Immature natural killer cell (primary cell): Measurements from ENCODE around the gene OR2T2. TPM values are rescaled to one million over a fixed set of nuclear protein-coding genes. Genes with fewer than 3 reads are reported as not detected.
"Not testable (repeated sequence)": the region's sequence is repeated elsewhere in the genome, so short reads cannot be mapped to it uniquely, and the experiment has no call there.

Experiments
- DNase-seq, 3 donors: peaks; one replicate each; pipeline ENCODE4 v3.0.0; 2022; ENCODE audit warnings: mixed read lengths in 1 of 3
- H3K27ac Mint-ChIP-seq, 6 donors: one replicate each; pipeline ENCODE4 v1.8.0; 2020; ENCODE audit warnings: mixed read lengths in 6 of 6, mild to moderate bottlenecking in 5 of 6, inconsistent platforms in 4 of 6, moderate library complexity in 3 of 6
- H3K27me3 Mint-ChIP-seq, 3 donors: one replicate each; pipeline ENCODE4 v1.8.0; 2020 to 2021; ENCODE audit warnings: low read depth in 3 of 3, mild to moderate bottlenecking in 3 of 3, mixed read lengths in 3 of 3, moderate library complexity in 3 of 3, inconsistent platforms in 1 of 3
- H3K36me3 Mint-ChIP-seq, 3 donors: one replicate each; pipeline ENCODE4 v1.8.0; 2020; ENCODE audit warnings: mixed read lengths in 3 of 3, inconsistent platforms in 2 of 3, mild to moderate bottlenecking in 2 of 3
- H3K4me1 Mint-ChIP-seq, 2 donors: one replicate each; pipeline ENCODE4 v1.8.0; 2020; ENCODE audit warnings: inconsistent platforms in 2 of 2, mild to moderate bottlenecking in 2 of 2, mixed read lengths in 2 of 2, moderate library complexity in 1 of 2
- H3K4me3 Mint-ChIP-seq, 5 donors: one replicate each; pipeline ENCODE4 v1.8.0; 2020; ENCODE audit warnings: mild to moderate bottlenecking in 5 of 5, mixed read lengths in 5 of 5, inconsistent platforms in 3 of 5, moderate library complexity in 3 of 5
- H3K9me3 Mint-ChIP-seq, 6 donors: one replicate each; pipeline ENCODE4 v1.8.0; 2020; ENCODE audit warnings: mild to moderate bottlenecking in 6 of 6, mixed read lengths in 6 of 6, inconsistent platforms in 4 of 6, moderate library complexity in 3 of 6
- polyA plus RNA-seq, 3 donors: library from polyadenylated mRNA; unstranded; fragments of 300-500 nt; fragmentation: Illumina TruSeq; gene quantifications; one replicate each; pipeline ENCODE4 v1.2.3, GENCODE V29; 2021

The OR2T2 gene
- polyA plus RNA-seq, 3 donors from 2014 or later: not detected

- H3K9me3 Mint-ChIP-seq, H3K36me3 Mint-ChIP-seq, H3K4me1 Mint-ChIP-seq, H3K4me3 Mint-ChIP-seq, H3K27ac Mint-ChIP-seq, DNase-seq, H3K27me3 Mint-ChIP-seq: not testable (repeated sequence)
Observed at GRCh38 chr1:248475660-248476059, 30.2 kb downstream of the OR2T2 start.

- H3K9me3 Mint-ChIP-seq, H3K36me3 Mint-ChIP-seq, H3K4me1 Mint-ChIP-seq, H3K27me3 Mint-ChIP-seq, DNase-seq: not testable (repeated sequence)
- peak overlapping the region; percentile 11 to 90 (median 78) for H3K27ac Mint-ChIP-seq
- peak overlapping the region; percentile 47 to 85 (median 68) for H3K4me3 Mint-ChIP-seq
Observed at GRCh38 chr1:248481686-248482579, 36.5 kb downstream of the OR2T2 start.

- H3K36me3 Mint-ChIP-seq, H3K27ac Mint-ChIP-seq, H3K27me3 Mint-ChIP-seq, H3K4me3 Mint-ChIP-seq, H3K4me1 Mint-ChIP-seq, H3K9me3 Mint-ChIP-seq, DNase-seq: not testable (repeated sequence)
Observed at GRCh38 chr1:248488289-248488688, 42.9 kb downstream of the OR2T2 start, which contains the start of gene OR2T5. Gene OR2T5 (plus strand): TSS chr1:248488589. CDS start chr1:248488589, 0 bp downstream.

DNA sequence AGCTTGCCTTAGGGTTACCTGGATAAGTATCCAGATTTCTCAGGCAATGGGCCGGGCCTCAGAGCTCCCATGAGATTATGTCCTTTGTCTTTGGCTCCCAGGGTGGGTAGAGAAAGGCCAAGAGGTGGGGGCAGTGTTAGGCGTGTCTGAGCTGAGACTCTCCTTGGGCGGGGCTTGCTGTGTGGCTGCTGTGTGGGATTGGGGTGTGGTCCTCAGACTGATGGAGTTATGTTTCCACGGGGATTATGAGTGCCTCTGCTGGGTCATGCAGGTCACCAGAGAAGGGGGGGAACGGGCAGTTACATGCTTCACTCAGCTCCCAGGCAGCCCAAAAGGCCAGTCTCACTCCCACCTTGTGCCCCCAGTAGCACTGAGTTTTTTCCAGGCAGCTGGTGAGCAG, 51.2 kb downstream of the OR2T2 start:
- not testable (repeated sequence) for DNase-seq, H3K27ac Mint-ChIP-seq, H3K9me3 Mint-ChIP-seq, H3K4me1 Mint-ChIP-seq, H3K4me3 Mint-ChIP-seq, H3K36me3 Mint-ChIP-seq, H3K27me3 Mint-ChIP-seq

DNA sequence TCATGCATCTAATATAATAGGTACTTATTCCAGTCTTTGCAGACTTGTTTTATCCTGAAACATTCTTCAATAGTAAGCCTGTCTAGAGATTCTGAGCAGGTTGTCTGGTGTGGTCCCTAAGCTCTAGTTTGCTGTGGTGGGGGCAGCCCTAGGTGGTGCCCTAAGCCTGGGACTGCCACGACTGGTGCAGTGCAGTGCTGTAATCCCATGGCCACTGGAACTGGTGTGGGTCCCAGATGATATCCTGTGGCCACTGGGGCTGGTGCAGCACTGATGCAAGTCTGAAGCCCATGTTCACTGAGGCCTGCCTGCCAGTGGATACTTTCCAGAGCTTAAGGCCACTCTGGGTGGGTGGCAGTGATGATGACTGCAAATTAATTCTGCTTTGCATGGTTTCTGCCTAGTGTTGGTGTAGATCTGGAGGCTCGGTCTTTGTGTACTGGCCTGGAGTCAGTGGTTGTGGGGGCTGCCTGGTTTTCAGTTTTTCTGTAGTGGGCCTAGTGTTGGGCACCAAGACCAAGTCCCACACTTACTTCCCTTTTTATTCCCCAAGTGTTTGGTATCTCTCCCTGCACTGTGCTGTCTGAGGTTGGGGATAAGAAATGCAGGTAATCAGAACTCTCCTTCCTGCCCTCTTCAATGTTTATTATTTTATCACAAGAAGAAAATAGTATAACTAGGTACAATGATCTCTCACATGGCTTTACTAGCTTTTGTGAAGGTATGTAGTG, 55.0 kb downstream of the OR2T2 start:
- not testable (repeated sequence) for H3K36me3 Mint-ChIP-seq, H3K27me3 Mint-ChIP-seq, H3K4me1 Mint-ChIP-seq, H3K4me3 Mint-ChIP-seq, DNase-seq, H3K9me3 Mint-ChIP-seq, H3K27ac Mint-ChIP-seq

Other genes starting within 250 kb of the OR2T2 start
- not detected for gene OR2M3, start 248.4 kb upstream of the OR2T2 start, polyA plus RNA-seq
- gene OR2M4, start 214.2 kb upstream of the OR2T2 start, polyA plus RNA-seq: not detected
- gene OR2T33, start 167.7 kb upstream of the OR2T2 start, polyA plus RNA-seq: not detected
- gene OR2T12, start 142.2 kb upstream of the OR2T2 start, polyA plus RNA-seq: not detected
- gene OR2M7, start 121.1 kb upstream of the OR2T2 start, polyA plus RNA-seq: not detected
- gene OR14C36, start 96.9 kb upstream of the OR2T2 start, polyA plus RNA-seq: not detected
- gene OR2T4, start 84.0 kb upstream of the OR2T2 start, polyA plus RNA-seq: not detected
- gene OR2T6, start 69.9 kb upstream of the OR2T2 start, polyA plus RNA-seq: not detected
- gene OR2T1, start 42.6 kb upstream of the OR2T2 start, polyA plus RNA-seq: not detected
- not detected for gene OR2T3, start 27.7 kb downstream of the OR2T2 start, polyA plus RNA-seq
- gene OR2T5, start 43.0 kb downstream of the OR2T2 start, polyA plus RNA-seq: not detected
- not detected for gene OR2G6, start 62.4 kb downstream of the OR2T2 start, polyA plus RNA-seq
- gene OR2T29, start 117.1 kb downstream of the OR2T2 start, polyA plus RNA-seq: not detected
- not detected for gene OR2T34, start 129.1 kb downstream of the OR2T2 start, polyA plus RNA-seq
- gene OR2T10, start 152.1 kb downstream of the OR2T2 start, polyA plus RNA-seq: not detected
- not detected for gene OR2T11, start 189.5 kb downstream of the OR2T2 start, polyA plus RNA-seq
- not detected for gene OR2T35, start 199.6 kb downstream of the OR2T2 start, polyA plus RNA-seq
- gene OR2T27, start 209.9 kb downstream of the OR2T2 start, polyA plus RNA-seq: not detected